Endothelial cell of umbilical vein (primary cell): ENCODE data around the gene CTIF. TPM values are rescaled to one million over a fixed set of nuclear protein-coding genes. Genes with fewer than 3 reads are reported as not detected.
A peak's percentile ranks its signal among the peaks of the same experiment; 100 is the strongest.

Experiments used
- BruUV-seq: library from RNA; stranded (reverse); fragments of 400-500 nt; replicated peaks from 2 replicates; lab custom pipeline; 2021; lab: Mats Ljungman, UMichigan
- CTCF ChIA-PET: fragments of 300-600, 350-600 bp; sonication (Branson Sonifier 250); formaldehyde crosslinking; loops from one replicate; lab custom pipeline; 2021; ENCODE audit warnings: antibody characterized with exemption, inconsistent platforms; lab: Charles Lee
- POLR2A ChIA-PET: fragments of 300-600, 350-600 bp; sonication (Branson Sonifier 250); formaldehyde crosslinking; loops from one replicate; lab custom pipeline; 2021; ENCODE audit warnings: antibody characterized with exemption, inconsistent platforms; lab: Charles Lee
- DNase-seq: peaks from one replicate; pipeline ENCODE4 v3.0.0-alpha.2; 2011; ENCODE audit warnings: low read depth, low spot score
- FAIRE-seq: peaks from 2 replicates; lab custom pipeline; 2011; peaks lifted over from hg19 to GRCh38; lab: Jason Lieb, UNC
- H2AFZ ChIP-seq: 2 replicates; pipeline ENCODE4 v1.6.0; 2012; ENCODE audit warnings: low read depth, low read length, control low read depth, inconsistent platforms
- H3K27ac ChIP-seq: 2 replicates; pipeline ENCODE4 v1.5.1; 2011; ENCODE audit warnings: low read depth, mild to moderate bottlenecking, control low read depth, low read length, moderate library complexity; ENCODE audit not compliant: insufficient read depth
- H3K27me3 ChIP-seq, 2 experiments: 2 replicates each; pipeline versions ENCODE4 v1.6.0 to v1.6.1; 2011; ENCODE audit warnings: low read length in 2 of 2, mixed read lengths in 1 of 2; ENCODE audit not compliant: control insufficient read depth in 2 of 2, insufficient read depth in 2 of 2
- H3K36me3 ChIP-seq, 2 experiments: 2 replicates in 1 of 2; 3 replicates in 1 of 2; pipeline ENCODE4 v1.5.1; 2011; ENCODE audit warnings: low read length in 2 of 2, mild to moderate bottlenecking in 1 of 2, moderate library complexity in 1 of 2; ENCODE audit not compliant: control insufficient read depth in 2 of 2, insufficient read depth in 2 of 2; ENCODE audit errors: extremely low read depth in 1 of 2
- H3K4me1 ChIP-seq: 3 replicates; pipeline ENCODE4 v1.5.1; 2011; ENCODE audit warnings: mild to moderate bottlenecking, low read length; ENCODE audit not compliant: control insufficient read depth, insufficient read depth; ENCODE audit errors: extremely low read depth
- H3K4me2 ChIP-seq: 2 replicates; pipeline ENCODE4 v1.6.1; 2011; ENCODE audit warnings: low read length, control low read depth, mixed read lengths; ENCODE audit not compliant: insufficient read depth
- H3K4me3 ChIP-seq, 3 experiments: fragments of 200-600 bp in 1 of 3; sonication (generic), shearing (Covaris generic) in 1 of 3; replicated peaks in 1 of 3; 2 replicates each; pipeline ENCODE4 v1.5.1; 2011 to 2016; ENCODE audit warnings: control low read depth in 3 of 3, low read length in 3 of 3, mild to moderate bottlenecking in 2 of 3, inconsistent platforms in 1 of 3, low read depth in 1 of 3, moderate library complexity in 1 of 3; ENCODE audit not compliant: insufficient read depth in 1 of 3
- H3K79me2 ChIP-seq: 2 replicates; pipeline ENCODE4 v1.6.0; 2012; ENCODE audit warnings: low read length, inconsistent platforms; ENCODE audit not compliant: control insufficient read depth, insufficient read depth
- H3K9ac ChIP-seq: replicated peaks from 2 replicates; pipeline ENCODE3; 2011; ENCODE audit warnings: low read length, control low read depth; ENCODE audit not compliant: insufficient read depth; ENCODE audit errors: extremely low read depth
- H3K9me1 ChIP-seq: replicated peaks from 3 replicates; pipeline ENCODE4 v1.6.0; 2011; ENCODE audit warnings: mild to moderate bottlenecking, low read length; ENCODE audit not compliant: control insufficient read depth, insufficient read depth; ENCODE audit errors: extremely low read depth
- H3K9me3 ChIP-seq: replicated peaks from 2 replicates; pipeline ENCODE4 v1.5.1; 2012; ENCODE audit warnings: low read length, inconsistent platforms; ENCODE audit not compliant: control insufficient read depth, insufficient read depth
- H4K20me1 ChIP-seq: replicated peaks from 2 replicates; pipeline ENCODE3; 2011; ENCODE audit warnings: mild to moderate bottlenecking, low read length; ENCODE audit not compliant: control insufficient read depth, insufficient read depth; ENCODE audit errors: extremely low read depth
- CTCF ChIP-seq, 2 donors: IDR thresholded peaks; 1 replicate in 1 of 2; 2 replicates in 1 of 2; pipeline ENCODE4 v1.5.1; 2011; ENCODE audit warnings: low read length in 2 of 2, mild to moderate bottlenecking in 2 of 2, moderate library complexity in 2 of 2, control low read depth in 1 of 2, inconsistent platforms in 1 of 2, low read depth in 1 of 2; ENCODE audit not compliant: insufficient read depth in 1 of 2; ENCODE audit errors: extremely low read depth in 1 of 2
- EZH2 ChIP-seq: IDR thresholded peaks from 2 replicates; pipeline ENCODE4 v1.6.1; 2012; ENCODE audit warnings: borderline replicate concordance, low read depth, mild to moderate bottlenecking, moderate library complexity, low read length, inconsistent platforms; ENCODE audit not compliant: severe bottlenecking
- FOS ChIP-seq: IDR thresholded peaks from 2 replicates; pipeline ENCODE4 v1.6.1; 2011; ENCODE audit warnings: mild to moderate bottlenecking, low read length, moderate library complexity, borderline replicate concordance; ENCODE audit not compliant: insufficient read depth
- GATA2 ChIP-seq: IDR thresholded peaks from 2 replicates; pipeline ENCODE4 v1.7.0; 2011; ENCODE audit warnings: low read depth, mild to moderate bottlenecking, moderate library complexity, mixed read lengths, low read length; ENCODE audit not compliant: insufficient read length, insufficient read depth
- JUN ChIP-seq: IDR thresholded peaks from 2 replicates; pipeline ENCODE4 v1.6.1; 2011; ENCODE audit warnings: borderline replicate concordance, low read depth; ENCODE audit not compliant: insufficient read length, insufficient read depth
- MAX ChIP-seq: IDR thresholded peaks from 2 replicates; pipeline ENCODE4 v1.6.1; 2011; ENCODE audit not compliant: insufficient read depth, insufficient read length
- MYC ChIP-seq: IDR thresholded peaks from one replicate; pipeline ENCODE4 v1.6.1; 2011; ENCODE audit warnings: mild to moderate bottlenecking, low read depth, low read length
- POLR2A ChIP-seq: IDR thresholded peaks from 2 replicates; pipeline ENCODE4 v1.6.1; 2012; ENCODE audit warnings: low read depth, mild to moderate bottlenecking, control low read depth, low read length
- POLR2AphosphoS5 ChIP-seq: IDR thresholded peaks from 2 replicates; pipeline ENCODE4 v1.6.1; 2012; ENCODE audit warnings: low read depth, mild to moderate bottlenecking, control low read depth, low read length, moderate library complexity; ENCODE audit not compliant: insufficient read depth
- dilution Hi-C: fragments of 300-500 bp; cut with MboI; formaldehyde crosslinking; loops from one replicate; pipeline ENCODE4 v1.15.0; 2019; ENCODE audit warnings: low sequenced_read_pairs; ENCODE audit not compliant: extremely low pct_ligation_motif_present
- intact Hi-C: fragments of 100-400 bp; cut with micrococcal nuclease; formaldehyde crosslinking; loops from one replicate; pipeline ENCODE4 v1.10.0; 2022
- polyA plus RNA-seq, 4 experiments: library from polyadenylated mRNA; depleted of rRNA in 3 of 4; stranded (reverse) in 3 of 4; unstranded in 1 of 4; fragments of >200 nt; gene quantifications; 2 replicates each; pipeline versions ENCODE4 v1.2.1 to v1.2.3, GENCODE V29; 2011 to 2012; ENCODE audit warnings: missing spikeins in 1 of 4
- total RNA-seq: library from RNA; stranded (reverse); gene quantifications from 2 replicates; pipeline ENCODE4 v1.2.3, GENCODE V29; 2021

CTIF gene
- total and polyA plus RNA-seq, 2 donors (not counting 3 experiments of a cell fraction or from before 2014, with no cell fraction given), result 20.9 to 57.7 TPM

GRCh38 chr18:48838166-48838775, 299.4 kb downstream of the CTIF start:
- no peaks in the 10 kb centered on the region for H3K9me1 ChIP-seq
- TF ChIP-seq MAX (no peak), GATA2 (no peak), CTCF (IDR thresholded peaks at IDR 0.05; ENCODE audit: extremely low read depth in 1 of 2, insufficient read depth in 1 of 2, low read depth in 1 of 2, low read length in 2 of 2) (no peak), FOS (no peak), JUN (no peak), MYC (no peak), POLR2A (no peak), POLR2AphosphoS5 (no peak), EZH2 (no peak)
- intact Hi-C loops (no loop called here), dilution Hi-C loops (no loop called here)
- peaks cover 57% of the 10 kb centered on the region for H3K4me1 ChIP-seq
- no peak overlapping the region for H3K9ac ChIP-seq
- DNase-seq, result no peak
- no peaks in the 10 kb centered on the region for H3K27me3 ChIP-seq
- ChIA-PET CTCF (no interaction called here), POLR2A (no interaction called here)
- BruUV-seq, result no TSS peak
- no peaks in the 10 kb centered on the region for H3K36me3 ChIP-seq
- H3K79me2 ChIP-seq, result no peaks in the 10 kb centered on the region
- FAIRE-seq, result peak; percentile 8
- no peak overlapping the region for H3K4me3 ChIP-seq
- H3K4me2 ChIP-seq, result no peak overlapping the region
- H4K20me1 ChIP-seq, result no peaks in the 10 kb centered on the region
- H3K9me3 ChIP-seq, result no peaks in the 10 kb centered on the region
- no peak overlapping the region for H2AFZ ChIP-seq
- no peak overlapping the region for H3K27ac ChIP-seq
